K562 (cell line): ENCODE results near the gene EVA1A. TPM values are rescaled to one million over a fixed set of nuclear protein-coding genes. Genes with fewer than 3 reads are reported as not detected.

ENCODE experiments used
- ATAC-seq: fragments of 200-7000 bp; cut with Tn5 transposase; 3 replicates; pipeline ENCODE4 v1.9.1; 2020; ENCODE audit warnings: moderate library complexity
- BruUV-seq: library from RNA; stranded (reverse); fragments of 400-500 nt; replicated peaks from 2 replicates; lab custom pipeline; 2021; lab: Mats Ljungman, UMichigan
- CTCF ChIA-PET: fragments of 300-600 bp; formaldehyde crosslinking; extraction: SDS; loops from one replicate; lab custom pipeline; 2021; ENCODE audit warnings: low intra/inter-chr PET ratio; lab: Yijun Ruan, JAX
- POLR2A ChIA-PET: fragments of 300-600, 350-650 bp; sonication (Branson Sonifier 250); formaldehyde crosslinking; extraction: SDS; loops from one replicate; lab custom pipeline; 2021; ENCODE audit warnings: antibody characterized with exemption, inconsistent platforms; lab: Yijun Ruan, JAX
- DNase-seq, 4 experiments: peaks; one replicate each; pipeline versions ENCODE4 v3.0.0 to v3.0.0-alpha.2; 2011 to 2018; ENCODE audit warnings: low spot score in 3 of 4, mixed read lengths in 3 of 4; ENCODE audit errors: extremely low read depth in 1 of 4
- FAIRE-seq: peaks from 2 replicates; lab custom pipeline; 2011; peaks lifted over from hg19 to GRCh38; lab: Jason Lieb, UNC
- H2AFZ ChIP-seq: 2 replicates; pipeline ENCODE4 v1.6.0; 2011; ENCODE audit warnings: low read depth, low read length, control low read depth, inconsistent platforms
- H3K27ac ChIP-seq: fragments of 200-600 bp; 3 replicates; pipeline ENCODE4 v1.8.0; 2011; ENCODE audit warnings: low read depth, mild to moderate bottlenecking, control low read depth, inconsistent platforms, low read length, moderate library complexity, mixed read lengths; ENCODE audit errors: extremely low read depth
- H3K27me3 ChIP-seq, 2 experiments: fragments of 300-600 bp in 1 of 2; 2 replicates in 1 of 2; 3 replicates in 1 of 2; pipeline versions ENCODE4 v1.6.0 to v1.8.0; 2011; ENCODE audit warnings: inconsistent platforms in 2 of 2, low read length in 2 of 2, mild to moderate bottlenecking in 1 of 2, mixed read lengths in 1 of 2, moderate library complexity in 1 of 2; ENCODE audit not compliant: control insufficient read depth in 2 of 2, insufficient read depth in 2 of 2
- H3K36me3 ChIP-seq: fragments of 300-600 bp; 3 replicates; pipeline ENCODE4 v1.8.0; 2011; ENCODE audit warnings: mild to moderate bottlenecking, low read length, inconsistent platforms; ENCODE audit not compliant: control insufficient read depth, insufficient read depth
- H3K4me1 ChIP-seq, 2 experiments: fragments of 200-600 bp in 1 of 2; replicated peaks in 1 of 2; 2 replicates in 1 of 2; 3 replicates in 1 of 2; pipeline versions ENCODE4 v1.5.1 to v1.8.0; 2011; ENCODE audit warnings: inconsistent platforms in 2 of 2, low read length in 2 of 2, mild to moderate bottlenecking in 1 of 2, mixed read lengths in 1 of 2, moderate library complexity in 1 of 2; ENCODE audit not compliant: control insufficient read depth in 2 of 2, insufficient read depth in 2 of 2
- H3K4me2 ChIP-seq: 2 replicates; pipeline ENCODE4 v1.6.1; 2011; ENCODE audit warnings: low read length, control low read depth, inconsistent platforms, mixed read lengths; ENCODE audit not compliant: insufficient read depth
- H3K4me3 ChIP-seq: fragments of 200-600 bp; sonication (generic), shearing (Covaris generic); 2 replicates; pipeline ENCODE4 v1.5.1; 2016; ENCODE audit warnings: control low read depth, inconsistent platforms
- H3K79me2 ChIP-seq: fragments of 200-600 bp; 3 replicates; pipeline ENCODE4 v1.8.0; 2011; ENCODE audit warnings: low read length, inconsistent platforms; ENCODE audit not compliant: control insufficient read depth, insufficient read depth
- H3K9ac ChIP-seq, 2 experiments: 2 replicates each; pipeline versions ENCODE4 v1.6.0 to v1.6.1; 2011; ENCODE audit warnings: low read depth in 2 of 2, low read length in 2 of 2, control low read depth in 1 of 2, inconsistent platforms in 1 of 2, mild to moderate bottlenecking in 1 of 2, mixed read lengths in 1 of 2; ENCODE audit not compliant: insufficient read depth in 1 of 2
- H3K9me1 ChIP-seq: one replicate; pipeline ENCODE4 v1.6.0; 2011; ENCODE audit warnings: inconsistent platforms, mild to moderate bottlenecking, low read length, moderate library complexity; ENCODE audit not compliant: control insufficient read depth, insufficient read depth
- H3K9me3 ChIP-seq: replicated peaks from 2 replicates; pipeline ENCODE4 v1.5.1; 2011; ENCODE audit warnings: low read depth, low read length, inconsistent platforms; ENCODE audit not compliant: control insufficient read depth, insufficient read depth
- H4K20me1 ChIP-seq: replicated peaks from 2 replicates; pipeline ENCODE4 v1.6.1; 2011; ENCODE audit warnings: low read length, inconsistent platforms, mixed read lengths; ENCODE audit not compliant: control insufficient read depth, insufficient read depth
- MBD2 ChIP-seq: sonication (generic); IDR thresholded peaks from 2 replicates; pipeline ENCODE4 v1.6.1; 2016; ENCODE audit warnings: low read depth, borderline replicate concordance
- MIER1 ChIP-seq: fragments of 450-650 bp; IDR thresholded peaks from 2 replicates; pipeline ENCODE4 v1.6.1; 2016; ENCODE audit warnings: antibody characterized with exemption, mild to moderate bottlenecking, low read depth
- POLR2AphosphoS5 ChIP-seq: IDR thresholded peaks from 2 replicates; pipeline ENCODE4 v1.6.1; 2011; ENCODE audit warnings: mild to moderate bottlenecking, low read depth, low read length, moderate library complexity; ENCODE audit not compliant: control insufficient read depth, insufficient read depth
- PTTG1 ChIP-seq: fragments of 450-650 bp; IDR thresholded peaks from 2 replicates; pipeline ENCODE4 v1.6.1; 2016; ENCODE audit warnings: low read depth, mild to moderate bottlenecking, missing genetic modification characterization, missing compliant biosample characterization
- RFX5 ChIP-seq: IDR thresholded peaks from 2 replicates; pipeline ENCODE4 v1.6.1; 2011; ENCODE audit warnings: low read depth, mild to moderate bottlenecking, improper control_type of control experiment, low read length
- TARDBP ChIP-seq: fragments of 450-650 bp; IDR thresholded peaks from 2 replicates; pipeline ENCODE4 v1.6.1; 2016
- XRCC4 ChIP-seq: IDR thresholded peaks from one replicate; pipeline ENCODE4 v1.6.1; 2011; ENCODE audit not compliant: insufficient read depth, insufficient read length; ENCODE audit errors: extremely low read depth
- ZNF263 ChIP-seq: sonication (generic); formaldehyde crosslinking; IDR thresholded peaks from 2 replicates; pipeline ENCODE4 v1.8.0; 2022; ENCODE audit warnings: mild to moderate bottlenecking, missing genetic modification reagents, borderline replicate concordance
- ZNF511 ChIP-seq: sonication (generic); formaldehyde crosslinking; IDR thresholded peaks from 2 replicates; pipeline ENCODE4 v1.8.0; 2022; ENCODE audit warnings: mild to moderate bottlenecking, missing genetic modification reagents
- WGBS: fragments of 100-300 bp; shearing (Covaris generic); methylation state at CpG from one replicate; pipeline ENCODE4 v1.1.6; 2016; ENCODE audit warnings: low coverage, mixed read lengths; ENCODE audit not compliant: insufficient coverage; ENCODE audit errors: missing lambda C conversion rate; 5-methylcytosine and 5-hydroxymethylcytosine counted together
- in situ Hi-C: fragments of 300-500 bp; cut with MboI; formaldehyde crosslinking; loops from 4 replicates; pipeline ENCODE4 v1.15.0; 2018; ENCODE audit warnings: inconsistent platforms, mixed read lengths
- intact Hi-C: fragments of 100-400 bp; cut with micrococcal nuclease; formaldehyde crosslinking; loops from 2 replicates; pipeline ENCODE4 v1.14.2; 2022
- polyA plus RNA-seq, 8 experiments: library from polyadenylated mRNA; depleted of rRNA in 4 of 8; stranded (reverse) in 5 of 8; unstranded in 3 of 8; fragments of >200 nt; fragmentation: Nextera tagmentation in 2 of 8; fragmentation: Illumina TruSeq in 1 of 8; extraction: Ambion mirVana in 2 of 8; extraction: Trizol in 1 of 8; gene quantifications; 2 replicates each; pipeline versions ENCODE4 v1.2.1 to v1.2.3, GENCODE V29; 2011 to 2014; ENCODE audit warnings: inconsistent platforms in 1 of 8, missing spikeins in 1 of 8
- total RNA-seq, 7 experiments: library from RNA; depleted of rRNA in 6 of 7; stranded (reverse); fragments of >200 nt in 6 of 7; fragmentation: Illumina TruSeq in 2 of 7; extraction: Trizol in 2 of 7; gene quantifications; 2 replicates each; pipeline versions ENCODE4 v1.2.1 to v1.2.3, GENCODE V29; 2011 to 2021; ENCODE audit warnings: low replicate concordance in 1 of 7

The EVA1A gene
- total and polyA plus RNA-seq, 9 of the 15 experiments (the other 6 are each of a cell fraction or from before 2014, with no cell fraction given) = not detected

GRCh38 chr2:75540994-75541393 is 19.7 kb downstream of the EVA1A start (continued):
- TF ChIP-seq PTTG1 (tag) = no peak
- TF ChIP-seq TARDBP = no peak
- TF ChIP-seq RFX5 = no peak
- TF ChIP-seq, all 486 proteins: peak for 0

DNA sequence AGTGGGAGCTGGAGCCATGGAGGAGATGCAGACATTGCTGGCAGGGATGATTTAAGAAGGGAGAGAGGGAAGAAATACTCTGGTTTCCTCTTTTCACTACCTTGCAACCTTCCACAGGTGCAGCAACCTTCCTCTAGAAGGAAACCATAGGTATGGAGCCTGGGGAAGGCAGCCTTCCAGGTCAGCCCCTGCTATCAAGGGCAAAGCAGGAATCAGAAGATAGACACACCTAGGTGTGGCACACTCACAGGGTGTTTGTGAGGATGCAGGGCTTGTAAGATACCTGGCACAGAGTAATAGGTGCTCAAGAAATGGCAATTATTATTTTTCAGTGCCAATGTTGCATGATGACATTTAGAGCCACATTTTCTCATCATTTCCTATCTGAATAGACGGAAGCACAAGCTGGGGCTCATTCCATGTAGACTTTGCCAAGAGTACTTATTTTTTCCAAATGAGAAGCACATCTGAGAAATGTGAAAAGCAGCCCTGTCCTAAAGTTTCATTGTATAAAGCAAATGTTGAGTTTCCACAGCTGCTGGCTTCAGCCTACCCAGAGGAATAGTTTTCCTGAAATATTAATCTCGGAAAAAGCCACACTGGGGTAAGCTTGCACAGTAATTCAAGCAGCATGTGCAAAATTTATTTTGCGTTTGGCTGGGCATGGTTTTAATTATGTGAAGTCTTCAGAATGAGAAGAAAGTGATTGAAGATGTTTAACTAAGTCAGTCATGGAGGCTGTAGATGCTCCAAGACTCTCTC is 20.6 kb downstream of the EVA1A start:
- no peaks in the 10 kb centered on the region for H4K20me1 ChIP-seq
- TF ChIP-seq XRCC4 (no peak), MIER1 (no peak), ZNF263 (CRISPR knock-in tag) (no peak), ZNF511 (CRISPR knock-in tag) (no peak), MBD2 (no peak), POLR2AphosphoS5 (no peak)
- FAIRE-seq (no peak), ATAC-seq (no peak), DNase-seq (no peak)
- in situ Hi-C loops = no loop called here
- H3K27me3 ChIP-seq = no peaks in the 10 kb centered on the region; a peak in 1 of 5 replicates
- H3K9ac ChIP-seq = no peak overlapping the region
- no peak overlapping the region for H2AFZ ChIP-seq
- no peaks in the 10 kb centered on the region for H3K9me1 ChIP-seq
- no peak overlapping the region for H3K4me2 ChIP-seq
- 0% methylated on average over 3 of the region's 3 CpGs for WGBS
- no peaks in the 10 kb centered on the region for H3K36me3 ChIP-seq
- H3K9me3 ChIP-seq = no peaks in the 10 kb centered on the region
- H3K4me3 ChIP-seq = no peak overlapping the region
- intact Hi-C loops = no loop called here
- BruUV-seq = no TSS peak
- CTCF ChIA-PET = no interaction called here
- H3K27ac ChIP-seq = no peak overlapping the region
- POLR2A ChIA-PET = interaction anchor here (1.3 kb wide), 1 partner anchor 11 kb away, joined by 3 read pairs; no protein-coding TSS in a partner anchor
- no peaks in the 10 kb centered on the region for H3K4me1 ChIP-seq
- H3K79me2 ChIP-seq = no peaks in the 10 kb centered on the region
